HG02610 (cell line): Measurements from ENCODE around the gene ZNF584.

ENCODE experiments used
- ATAC-seq: cut with Tn5 transposase; IDR thresholded peaks from one replicate; pipeline ENCODE4 v1.9.1; 2021; ENCODE audit warnings: mild to moderate bottlenecking, moderate library complexity; ENCODE audit not compliant: unreplicated experiment

ZNF584 gene

DNA sequence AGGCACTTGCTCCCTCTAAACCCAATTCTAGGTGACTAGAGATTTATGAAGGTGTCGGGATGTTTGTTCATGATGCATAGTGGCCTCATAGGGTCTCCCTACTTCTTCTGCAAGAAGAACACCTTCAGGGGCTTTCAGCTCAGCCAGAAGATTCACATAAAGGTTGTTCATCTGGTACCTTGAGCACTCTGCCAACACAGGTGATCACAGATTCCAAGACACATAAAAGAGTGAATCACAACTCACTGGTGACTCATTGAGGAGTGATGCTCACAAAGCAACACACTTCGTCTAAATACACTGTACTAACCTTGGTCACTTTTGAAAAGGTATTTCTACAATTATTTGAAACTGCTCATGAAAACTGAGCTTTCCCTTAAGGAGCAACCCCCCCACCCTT, 51.6 kb downstream of the ZNF584 start:
- no peak for ATAC-seq

DNA sequence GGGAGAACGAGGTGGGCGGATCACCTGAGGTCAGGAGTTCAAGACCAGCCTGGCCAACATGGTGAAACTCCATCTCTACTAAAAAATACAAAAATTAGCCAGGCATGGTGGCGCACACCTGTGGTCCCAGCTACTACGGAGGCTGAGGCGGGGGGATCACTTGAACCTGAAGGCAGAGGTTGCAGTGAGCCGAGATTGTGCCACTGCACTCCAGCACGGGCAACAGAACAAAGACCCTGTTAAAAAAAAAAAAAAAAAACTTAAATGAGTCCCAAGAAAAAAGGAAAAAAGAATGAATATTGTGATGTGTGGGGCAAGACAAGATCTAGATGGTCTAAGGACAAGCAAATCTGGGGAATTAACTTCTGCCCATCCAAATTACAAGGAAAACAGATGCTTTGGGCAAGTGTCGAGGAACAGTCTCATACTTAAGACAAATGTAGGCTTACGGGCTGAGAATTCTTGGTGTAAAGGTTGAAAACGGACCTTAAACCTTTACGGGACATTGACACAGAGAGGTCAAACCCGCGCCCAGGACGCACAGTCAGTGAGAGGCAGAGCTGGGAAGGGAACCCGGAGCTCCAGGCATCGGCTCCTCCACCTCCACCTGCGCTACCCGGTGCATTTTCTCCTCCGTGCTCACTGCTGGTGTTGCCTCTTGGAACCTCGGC, 57.8 kb downstream of the ZNF584 start:
- ATAC-seq, result peak; percentile 8

DNA sequence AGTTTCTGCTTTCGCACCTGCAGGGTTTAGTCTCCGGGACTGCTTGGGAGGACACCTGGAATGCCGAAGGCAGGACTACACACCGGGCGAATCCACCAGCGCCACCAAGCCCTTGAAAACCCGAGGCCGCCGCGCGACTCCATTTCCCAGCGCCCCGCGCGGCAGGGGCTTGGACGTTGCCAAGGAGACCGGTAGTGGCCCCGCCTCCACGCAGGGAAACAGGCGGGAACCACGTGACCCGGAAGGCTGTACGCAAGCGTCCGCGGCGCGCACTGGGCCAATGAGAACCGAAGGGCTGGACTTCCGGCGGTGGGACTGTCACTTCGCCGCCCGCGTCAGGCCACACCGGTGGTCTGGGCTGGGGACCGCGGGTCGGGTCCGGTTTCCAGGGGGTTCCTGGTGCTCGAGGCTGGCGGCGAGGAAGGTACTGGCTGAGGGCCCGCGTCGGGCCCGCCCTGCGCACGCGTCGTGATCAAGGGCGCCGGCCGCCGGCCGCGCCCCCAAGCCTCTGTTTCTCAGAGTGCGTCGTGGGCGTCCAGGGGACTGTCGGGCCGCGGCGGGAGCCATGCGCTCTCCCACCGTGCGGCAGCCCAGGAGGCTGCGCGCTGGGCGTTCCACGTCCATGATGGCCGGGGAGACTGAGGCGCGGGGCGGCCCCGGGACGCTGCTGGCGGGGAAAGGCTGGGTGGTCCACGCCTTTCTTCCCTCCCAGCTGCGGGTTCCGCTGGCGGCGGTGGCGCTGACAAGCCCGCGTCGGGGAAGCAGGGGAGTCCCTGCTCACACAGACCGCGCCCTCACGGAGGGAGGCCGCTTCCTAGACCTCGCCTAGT, 58.5 kb downstream of the ZNF584 start, which contains the start of gene ZNF324:
TSS of gene ZNF324 (plus strand) at position 321 of the 830 bp plus-strand sequence. CDS start 2,106 bp downstream, outside the sequence.
- ATAC-seq, result peak; percentile 84
